Measurements from ENCODE around the gene ZNF792. TPM values are rescaled to one million over a fixed set of nuclear protein-coding genes. Genes with fewer than 3 reads are reported as not detected.

ZNF792 gene
- total RNA-seq, 1 donor from 2014 or later: 5.9 TPM

- no peaks in the 10 kb centered on the region for H4K20me1 ChIP-seq (ENCODE audit: insufficient read depth, low read length)
- Mint-ChIP-seq H3K9me3 (ENCODE audit: unreplicated experiment) (peaks cover 11% of the 10 kb centered on the region), H3K4me1 (ENCODE audit: low read depth, unreplicated experiment) (no peaks in the 10 kb centered on the region), H3K27me3 (ENCODE audit: low read depth, unreplicated experiment) (no peaks in the 10 kb centered on the region), H3K27ac (ENCODE audit: unreplicated experiment) (no peak overlapping the region), H3K4me3 (ENCODE audit: unreplicated experiment) (no peak overlapping the region), H3K36me3 (ENCODE audit: low read depth, unreplicated experiment) (peaks cover 44% of the 10 kb centered on the region)
- no peaks in the 10 kb centered on the region for H3K27me3 ChIP-seq (ENCODE audit: insufficient read depth, low read length)
- no peaks in the 10 kb centered on the region for H3K9me3 ChIP-seq (ENCODE audit: insufficient read depth, low read depth, low read length)
- H3K4me2 ChIP-seq (ENCODE audit: low read length): no peak overlapping the region
- no peak overlapping the region for H3K4me3 ChIP-seq (ENCODE audit: insufficient read depth, low read depth, low read length)
- DNase-seq (ENCODE audit: low read depth) (no peak), FAIRE-seq (no peak)
- no peaks in the 10 kb centered on the region for H3K4me1 ChIP-seq (ENCODE audit: insufficient read depth, low read length)
- H2AFZ ChIP-seq (ENCODE audit: low read depth, low read length): no peak overlapping the region
- no peak overlapping the region for H3K27ac ChIP-seq (ENCODE audit: low read depth, low read length)
- H3K9ac ChIP-seq (ENCODE audit: low read length): no peak overlapping the region
- TF ChIP-seq EZH2 (IDR thresholded peaks at IDR 0.05; ENCODE audit: insufficient read depth, low read length): no peak
- TF ChIP-seq, protein P1, sequence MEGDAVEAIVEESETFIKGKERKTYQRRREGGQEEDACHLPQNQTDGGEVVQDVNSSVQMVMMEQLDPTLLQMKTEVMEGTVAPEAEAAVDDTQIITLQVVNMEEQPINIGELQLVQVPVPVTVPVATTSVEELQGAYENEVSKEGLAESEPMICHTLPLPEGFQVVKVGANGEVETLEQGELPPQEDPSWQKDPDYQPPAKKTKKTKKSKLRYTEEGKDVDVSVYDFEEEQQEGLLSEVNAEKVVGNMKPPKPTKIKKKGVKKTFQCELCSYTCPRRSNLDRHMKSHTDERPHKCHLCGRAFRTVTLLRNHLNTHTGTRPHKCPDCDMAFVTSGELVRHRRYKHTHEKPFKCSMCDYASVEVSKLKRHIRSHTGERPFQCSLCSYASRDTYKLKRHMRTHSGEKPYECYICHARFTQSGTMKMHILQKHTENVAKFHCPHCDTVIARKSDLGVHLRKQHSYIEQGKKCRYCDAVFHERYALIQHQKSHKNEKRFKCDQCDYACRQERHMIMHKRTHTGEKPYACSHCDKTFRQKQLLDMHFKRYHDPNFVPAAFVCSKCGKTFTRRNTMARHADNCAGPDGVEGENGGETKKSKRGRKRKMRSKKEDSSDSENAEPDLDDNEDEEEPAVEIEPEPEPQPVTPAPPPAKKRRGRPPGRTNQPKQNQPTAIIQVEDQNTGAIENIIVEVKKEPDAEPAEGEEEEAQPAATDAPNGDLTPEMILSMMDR (IDR thresholded peaks at IDR 0.05; ENCODE audit: insufficient read depth, low read depth, low read length): no peak
- H3K36me3 ChIP-seq (ENCODE audit: insufficient read depth, low read length): peaks cover 3% of the 10 kb centered on the region
- H3K79me2 ChIP-seq (ENCODE audit: insufficient read depth, low read length): no peaks in the 10 kb centered on the region
These were observed 31.5 kb downstream of the ZNF792 start for GRCh38 chr19:34932494-34932893.

GRCh38 chr19:34926685-34927375, 37.2 kb downstream of the ZNF792 start, which contains the start of gene ZNF30:
ZNF30 (plus strand) TSS chr19:34926903; CDS start chr19:34929948, 3,045 bp downstream.
- Histone ChIP-seq H3K27me3 (ENCODE audit: insufficient read depth, low read length) (no peaks in the 10 kb centered on the region), H4K20me1 (ENCODE audit: insufficient read depth, low read length) (no peaks in the 10 kb centered on the region), H3K4me3 (ENCODE audit: insufficient read depth, low read depth, low read length) (peak within 1 kb of the TSS; percentile 76), H2AFZ (ENCODE audit: low read depth, low read length) (peak within 1 kb of the TSS; percentile 86), H3K4me2 (ENCODE audit: low read length) (peak within 1 kb of the TSS; percentile 88), H3K9me3 (ENCODE audit: insufficient read depth, low read depth, low read length) (no peaks in the 10 kb centered on the region), H3K36me3 (ENCODE audit: insufficient read depth, low read length) (no peaks in the 10 kb centered on the region), H3K79me2 (ENCODE audit: insufficient read depth, low read length) (no peaks in the 10 kb centered on the region), H3K4me1 (ENCODE audit: insufficient read depth, low read length) (no peaks in the 10 kb centered on the region), H3K27ac (ENCODE audit: low read depth, low read length) (peak within 1 kb of the TSS; percentile 14), H3K9ac (ENCODE audit: low read length) (peak within 1 kb of the TSS; percentile 73)
- no peaks in the 10 kb centered on the region for H3K4me1 Mint-ChIP-seq (ENCODE audit: low read depth, unreplicated experiment)
- no peak for TF ChIP-seq EZH2 (IDR thresholded peaks at IDR 0.05; ENCODE audit: insufficient read depth, low read length)
- TF ChIP-seq, protein P1 (IDR thresholded peaks at IDR 0.05; ENCODE audit: insufficient read depth, low read depth, low read length): no peak
- no peaks in the 10 kb centered on the region for H3K27me3 Mint-ChIP-seq (ENCODE audit: low read depth, unreplicated experiment)
- H3K27ac Mint-ChIP-seq (ENCODE audit: unreplicated experiment): peak within 1 kb of the TSS; percentile 20
- H3K36me3 Mint-ChIP-seq (ENCODE audit: low read depth, unreplicated experiment): peaks cover 18% of the 10 kb centered on the region
- peaks cover 4% of the 10 kb centered on the region for H3K9me3 Mint-ChIP-seq (ENCODE audit: unreplicated experiment)
- peak within 1 kb of the TSS; percentile 94 for H3K4me3 Mint-ChIP-seq (ENCODE audit: unreplicated experiment)
- DNase-seq (ENCODE audit: low read depth) (peak; percentile 81), FAIRE-seq (peak; percentile 34)

- Mint-ChIP-seq H3K9me3 (ENCODE audit: unreplicated experiment) (peaks cover 4% of the 10 kb centered on the region), H3K4me1 (ENCODE audit: low read depth, unreplicated experiment) (no peaks in the 10 kb centered on the region), H3K27ac (ENCODE audit: unreplicated experiment) (peak overlapping the region; percentile 20), H3K27me3 (ENCODE audit: low read depth, unreplicated experiment) (no peaks in the 10 kb centered on the region), H3K36me3 (ENCODE audit: low read depth, unreplicated experiment) (peaks cover 16% of the 10 kb centered on the region), H3K4me3 (ENCODE audit: unreplicated experiment) (peak overlapping the region; percentile 94)
- Histone ChIP-seq H3K4me1 (ENCODE audit: insufficient read depth, low read length) (no peaks in the 10 kb centered on the region), H3K27ac (ENCODE audit: low read depth, low read length) (no peak overlapping the region), H4K20me1 (ENCODE audit: insufficient read depth, low read length) (no peaks in the 10 kb centered on the region), H3K9ac (ENCODE audit: low read length) (no peak overlapping the region), H3K36me3 (ENCODE audit: insufficient read depth, low read length) (no peaks in the 10 kb centered on the region), H3K4me3 (ENCODE audit: insufficient read depth, low read depth, low read length) (peak overlapping the region; percentile 76), H3K27me3 (ENCODE audit: insufficient read depth, low read length) (no peaks in the 10 kb centered on the region), H3K4me2 (ENCODE audit: low read length) (peak overlapping the region; percentile 88), H3K79me2 (ENCODE audit: insufficient read depth, low read length) (no peaks in the 10 kb centered on the region), H2AFZ (ENCODE audit: low read depth, low read length) (peak overlapping the region; percentile 86), H3K9me3 (ENCODE audit: insufficient read depth, low read depth, low read length) (no peaks in the 10 kb centered on the region)
- TF ChIP-seq, protein P1 (IDR thresholded peaks at IDR 0.05; ENCODE audit: insufficient read depth, low read depth, low read length): no peak
- TF ChIP-seq EZH2 (IDR thresholded peaks at IDR 0.05; ENCODE audit: insufficient read depth, low read length): no peak
- no peak for FAIRE-seq
- no peak for DNase-seq (ENCODE audit: low read depth)
These were observed 37.7 kb downstream of the ZNF792 start for GRCh38 chr19:34926361-34926684.
